ENCODE measurements around the gene SYAP1.

DNA sequence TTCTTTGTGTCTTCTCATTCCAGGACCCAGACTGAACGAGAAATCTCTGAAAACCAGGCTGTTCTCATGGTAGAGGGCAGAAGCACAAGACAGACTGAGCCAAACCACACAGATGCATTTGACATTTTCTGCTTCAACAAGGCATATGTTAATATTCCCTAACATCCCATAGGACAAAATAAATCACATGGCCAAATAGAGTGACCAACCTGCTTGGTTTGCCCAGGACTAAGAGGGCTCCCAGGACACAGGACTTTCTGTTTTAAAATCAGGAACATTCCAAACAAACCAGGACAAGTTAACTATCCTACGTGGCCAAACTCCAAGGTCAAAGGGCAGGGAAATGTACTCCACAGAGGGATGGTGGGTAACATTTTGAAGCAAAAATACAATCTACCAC, 18.7 kb upstream of the SYAP1 start:
- TF ChIP-seq, protein P1, sequence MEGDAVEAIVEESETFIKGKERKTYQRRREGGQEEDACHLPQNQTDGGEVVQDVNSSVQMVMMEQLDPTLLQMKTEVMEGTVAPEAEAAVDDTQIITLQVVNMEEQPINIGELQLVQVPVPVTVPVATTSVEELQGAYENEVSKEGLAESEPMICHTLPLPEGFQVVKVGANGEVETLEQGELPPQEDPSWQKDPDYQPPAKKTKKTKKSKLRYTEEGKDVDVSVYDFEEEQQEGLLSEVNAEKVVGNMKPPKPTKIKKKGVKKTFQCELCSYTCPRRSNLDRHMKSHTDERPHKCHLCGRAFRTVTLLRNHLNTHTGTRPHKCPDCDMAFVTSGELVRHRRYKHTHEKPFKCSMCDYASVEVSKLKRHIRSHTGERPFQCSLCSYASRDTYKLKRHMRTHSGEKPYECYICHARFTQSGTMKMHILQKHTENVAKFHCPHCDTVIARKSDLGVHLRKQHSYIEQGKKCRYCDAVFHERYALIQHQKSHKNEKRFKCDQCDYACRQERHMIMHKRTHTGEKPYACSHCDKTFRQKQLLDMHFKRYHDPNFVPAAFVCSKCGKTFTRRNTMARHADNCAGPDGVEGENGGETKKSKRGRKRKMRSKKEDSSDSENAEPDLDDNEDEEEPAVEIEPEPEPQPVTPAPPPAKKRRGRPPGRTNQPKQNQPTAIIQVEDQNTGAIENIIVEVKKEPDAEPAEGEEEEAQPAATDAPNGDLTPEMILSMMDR (IDR thresholded peaks at IDR 0.05; ENCODE audit: low read depth, low read length), result no peak
- TF ChIP-seq POLR2A (IDR thresholded peaks at IDR 0.05; ENCODE audit: extremely low read depth, insufficient read length) (no peak), MAX (IDR thresholded peaks at IDR 0.05; ENCODE audit: low read depth, low read length) (no peak)

Data from NB4 (cell line).